Activated CD8-positive, alpha-beta T cell treated with anti-CD3 and anti-CD28 coated beads for 36 hours (primary cell): ENCODE results near the gene KCNAB3. TPM values are rescaled to one million over a fixed set of nuclear protein-coding genes. Genes with fewer than 3 reads are reported as not detected.

ENCODE experiments used
- ATAC-seq: fragments of 200-7000 bp; cut with Tn5 transposase; one replicate; pipeline ENCODE4 v1.10.0; 2021; ENCODE audit warnings: mild to moderate bottlenecking, moderate library complexity
- CTCF ChIA-PET: fragments of 350-600 bp; sonication (Branson Sonifier 250); formaldehyde crosslinking; loops from one replicate; lab custom pipeline; 2021; ENCODE audit warnings: antibody characterized with exemption; lab: Charles Lee
- POLR2A ChIA-PET: fragments of 350-600 bp; sonication (Branson Sonifier 250); formaldehyde crosslinking; loops from one replicate; lab custom pipeline; 2021; ENCODE audit warnings: antibody characterized with exemption; lab: Charles Lee
- DNase-seq: peaks from one replicate; pipeline ENCODE4 v3.0.0-alpha.2; 2020
- H3K27ac Mint-ChIP-seq: one replicate; pipeline ENCODE4 v1.8.0; 2021; ENCODE audit warnings: mild to moderate bottlenecking, mixed read lengths
- H3K27me3 Mint-ChIP-seq: one replicate; pipeline ENCODE4 v1.8.0; 2021; ENCODE audit warnings: mixed read lengths
- H3K36me3 Mint-ChIP-seq: one replicate; pipeline ENCODE4 v1.8.0; 2021; ENCODE audit warnings: low read depth, mixed read lengths
- H3K4me1 Mint-ChIP-seq: one replicate; pipeline ENCODE4 v1.8.0; 2021; ENCODE audit warnings: low read depth, mixed read lengths
- H3K4me3 Mint-ChIP-seq: one replicate; pipeline ENCODE4 v1.8.0; 2021; ENCODE audit warnings: mild to moderate bottlenecking, moderate library complexity, mixed read lengths
- H3K9me3 Mint-ChIP-seq: one replicate; pipeline ENCODE4 v1.8.0; 2021; ENCODE audit warnings: mixed read lengths
- intact Hi-C: fragments of 100-400 bp; cut with micrococcal nuclease; formaldehyde crosslinking; loops from one replicate; pipeline ENCODE4 v1.10.0; 2022
- total RNA-seq, 2 experiments: library from RNA; stranded (reverse); gene quantifications; one replicate each; pipeline ENCODE4 v1.2.3, GENCODE V29; 2021
- TF ChIP-seq, protein P1 (sequence below): fragments of 200-600 bp; IDR thresholded peaks from one replicate; pipeline ENCODE4 v1.8.0; 2022; ENCODE audit warnings: antibody characterized with exemption, mild to moderate bottlenecking

The KCNAB3 gene
- total RNA-seq, 2 experiments from 2014 or later: 7.2 to 7.6 TPM

DNA sequence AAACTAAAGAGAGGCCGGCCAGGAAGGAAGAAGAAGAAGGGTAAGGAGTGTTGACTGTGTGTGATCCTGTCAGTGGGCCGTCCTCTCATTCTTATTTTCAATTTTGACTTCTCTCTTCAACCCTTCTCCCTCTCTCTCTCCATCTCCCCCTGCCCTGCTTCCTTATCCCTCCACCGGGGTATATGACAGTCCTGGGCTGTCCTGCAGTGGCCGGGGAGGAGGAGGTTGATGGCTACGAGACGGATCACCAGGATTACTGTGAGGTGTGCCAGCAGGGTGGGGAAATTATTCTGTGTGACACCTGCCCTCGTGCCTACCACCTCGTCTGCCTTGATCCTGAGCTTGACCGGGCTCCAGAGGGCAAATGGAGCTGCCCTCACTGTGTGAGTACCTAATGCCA, 35.4 kb downstream of the KCNAB3 start:
- TF ChIP-seq, protein P1, sequence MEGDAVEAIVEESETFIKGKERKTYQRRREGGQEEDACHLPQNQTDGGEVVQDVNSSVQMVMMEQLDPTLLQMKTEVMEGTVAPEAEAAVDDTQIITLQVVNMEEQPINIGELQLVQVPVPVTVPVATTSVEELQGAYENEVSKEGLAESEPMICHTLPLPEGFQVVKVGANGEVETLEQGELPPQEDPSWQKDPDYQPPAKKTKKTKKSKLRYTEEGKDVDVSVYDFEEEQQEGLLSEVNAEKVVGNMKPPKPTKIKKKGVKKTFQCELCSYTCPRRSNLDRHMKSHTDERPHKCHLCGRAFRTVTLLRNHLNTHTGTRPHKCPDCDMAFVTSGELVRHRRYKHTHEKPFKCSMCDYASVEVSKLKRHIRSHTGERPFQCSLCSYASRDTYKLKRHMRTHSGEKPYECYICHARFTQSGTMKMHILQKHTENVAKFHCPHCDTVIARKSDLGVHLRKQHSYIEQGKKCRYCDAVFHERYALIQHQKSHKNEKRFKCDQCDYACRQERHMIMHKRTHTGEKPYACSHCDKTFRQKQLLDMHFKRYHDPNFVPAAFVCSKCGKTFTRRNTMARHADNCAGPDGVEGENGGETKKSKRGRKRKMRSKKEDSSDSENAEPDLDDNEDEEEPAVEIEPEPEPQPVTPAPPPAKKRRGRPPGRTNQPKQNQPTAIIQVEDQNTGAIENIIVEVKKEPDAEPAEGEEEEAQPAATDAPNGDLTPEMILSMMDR: no peak
- peaks cover 18% of the 10 kb centered on the region for H3K4me1 Mint-ChIP-seq
- intact Hi-C loops: no loop called here
- POLR2A ChIA-PET: no interaction called here
- CTCF ChIA-PET: interaction anchor here (1.8 kb wide), 1 partner anchor 96 kb away, joined by 6 read pairs; no protein-coding TSS in a partner anchor
- H3K36me3 Mint-ChIP-seq: peaks cover 63% of the 10 kb centered on the region
- H3K27me3 Mint-ChIP-seq: no peaks in the 10 kb centered on the region
- ATAC-seq (no peak), DNase-seq (no peak)
- no peak overlapping the region for H3K27ac Mint-ChIP-seq
- no peaks in the 10 kb centered on the region for H3K9me3 Mint-ChIP-seq
- H3K4me3 Mint-ChIP-seq: no peak overlapping the region

DNA sequence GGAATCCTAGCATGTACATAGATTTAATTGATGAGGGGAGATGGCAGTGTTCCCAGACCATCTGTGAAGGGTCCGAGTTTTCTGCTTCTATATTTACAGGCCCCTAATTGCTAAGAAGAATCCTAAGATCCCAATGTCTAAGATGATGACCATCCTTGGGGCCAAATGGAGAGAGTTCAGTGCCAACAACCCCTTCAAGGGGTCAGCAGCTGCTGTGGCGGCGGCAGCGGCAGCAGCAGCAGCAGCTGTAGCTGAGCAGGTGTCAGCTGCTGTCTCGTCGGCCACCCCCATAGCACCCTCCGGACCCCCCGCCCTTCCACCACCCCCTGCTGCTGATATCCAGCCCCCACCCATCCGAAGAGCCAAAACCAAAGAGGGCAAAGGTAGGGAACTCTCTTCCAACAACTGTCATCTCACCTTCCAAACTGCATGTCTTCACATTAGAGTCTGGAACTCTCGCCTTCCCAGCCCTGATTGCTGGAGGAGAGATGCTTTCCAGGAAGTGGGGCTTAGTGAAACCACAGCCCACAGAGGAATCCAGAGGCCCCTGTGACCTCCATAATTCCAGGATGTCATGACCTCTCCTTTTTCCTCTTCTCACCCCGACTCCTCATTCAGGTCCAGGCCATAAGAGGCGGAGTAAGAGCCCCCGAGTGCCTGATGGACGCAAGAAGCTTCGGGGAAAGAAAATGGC, 36.3 kb downstream of the KCNAB3 start:
- ChIA-PET POLR2A (interaction anchor here (1.1 kb wide), 1 partner anchor 17 kb away, joined by 3 read pairs; no protein-coding TSS in a partner anchor), CTCF (interaction anchor here (1.8 kb wide), 1 partner anchor 97 kb away, joined by 6 read pairs; no protein-coding TSS in a partner anchor)
- intact Hi-C loops: no loop called here
- H3K4me1 Mint-ChIP-seq: peaks cover 20% of the 10 kb centered on the region
- DNase-seq: no peak
- no peaks in the 10 kb centered on the region for H3K9me3 Mint-ChIP-seq
- no peak for ATAC-seq
- H3K27me3 Mint-ChIP-seq: no peaks in the 10 kb centered on the region
- H3K36me3 Mint-ChIP-seq: peaks cover 63% of the 10 kb centered on the region
- H3K27ac Mint-ChIP-seq: no peak overlapping the region
- TF ChIP-seq, protein P1: no peak
- no peak overlapping the region for H3K4me3 Mint-ChIP-seq

DNA sequence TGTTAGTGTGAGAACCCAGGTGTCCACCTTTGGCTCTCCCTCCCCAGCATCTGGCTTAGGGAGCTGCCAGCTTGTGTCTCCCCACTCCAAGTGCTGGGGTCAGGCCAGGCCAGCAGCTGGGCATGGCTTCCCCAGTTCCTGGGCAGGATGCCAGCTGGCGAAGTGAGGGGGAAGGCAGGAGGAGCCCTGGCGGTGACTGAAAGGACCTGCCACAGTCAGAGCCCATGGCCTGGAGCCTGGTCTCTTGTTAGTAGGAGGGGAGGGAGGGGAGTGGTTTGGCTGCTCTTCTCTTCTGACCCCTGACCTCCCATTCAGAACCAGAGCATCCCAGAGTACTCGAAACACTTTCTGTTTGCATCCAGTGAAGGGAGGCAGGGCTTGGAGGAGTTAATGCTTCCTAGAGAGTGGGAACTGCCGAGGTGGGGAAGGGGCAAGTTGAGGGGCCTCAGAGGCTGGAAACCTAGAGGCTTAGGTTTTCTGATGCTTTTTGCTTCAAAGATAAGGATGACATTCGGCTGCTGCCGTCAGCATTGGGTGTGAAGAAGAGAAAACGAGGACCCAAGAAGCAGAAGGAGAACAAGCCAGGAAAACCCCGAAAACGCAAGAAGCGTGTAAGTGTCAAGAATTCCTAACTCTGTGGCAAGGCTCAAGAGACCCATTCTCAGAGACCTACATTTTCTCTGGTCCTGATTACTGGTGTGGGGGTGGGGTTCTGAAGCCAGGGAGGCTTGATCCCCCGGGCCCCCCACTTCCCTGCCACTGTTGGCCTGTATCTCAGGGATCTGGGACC, 40.3 kb downstream of the KCNAB3 start:
- TF ChIP-seq, protein P1: no peak
- Mint-ChIP-seq H3K27me3 (no peaks in the 10 kb centered on the region), H3K4me3 (no peak overlapping the region), H3K27ac (no peak overlapping the region), H3K36me3 (peaks cover 36% of the 10 kb centered on the region), H3K9me3 (no peaks in the 10 kb centered on the region), H3K4me1 (peaks cover 10% of the 10 kb centered on the region)
- CTCF ChIA-PET: interaction anchor here (1.0 to 1.1 kb wide), 3 partner anchors 18 to 152 kb away, joined by 3 to 4 read pairs (median 3); no protein-coding TSS in a partner anchor
- ATAC-seq: no peak
- intact Hi-C loops: loop anchor here (5.0 kb wide), 1 partner anchor 47 kb away; no protein-coding TSS in a partner anchor
- DNase-seq: peak; percentile 62
- POLR2A ChIA-PET: interaction anchor here (0.9 to 1.8 kb wide), 4 partner anchors 9 to 100 kb away, joined by 3 to 9 read pairs (median 4); no protein-coding TSS in a partner anchor

DNA sequence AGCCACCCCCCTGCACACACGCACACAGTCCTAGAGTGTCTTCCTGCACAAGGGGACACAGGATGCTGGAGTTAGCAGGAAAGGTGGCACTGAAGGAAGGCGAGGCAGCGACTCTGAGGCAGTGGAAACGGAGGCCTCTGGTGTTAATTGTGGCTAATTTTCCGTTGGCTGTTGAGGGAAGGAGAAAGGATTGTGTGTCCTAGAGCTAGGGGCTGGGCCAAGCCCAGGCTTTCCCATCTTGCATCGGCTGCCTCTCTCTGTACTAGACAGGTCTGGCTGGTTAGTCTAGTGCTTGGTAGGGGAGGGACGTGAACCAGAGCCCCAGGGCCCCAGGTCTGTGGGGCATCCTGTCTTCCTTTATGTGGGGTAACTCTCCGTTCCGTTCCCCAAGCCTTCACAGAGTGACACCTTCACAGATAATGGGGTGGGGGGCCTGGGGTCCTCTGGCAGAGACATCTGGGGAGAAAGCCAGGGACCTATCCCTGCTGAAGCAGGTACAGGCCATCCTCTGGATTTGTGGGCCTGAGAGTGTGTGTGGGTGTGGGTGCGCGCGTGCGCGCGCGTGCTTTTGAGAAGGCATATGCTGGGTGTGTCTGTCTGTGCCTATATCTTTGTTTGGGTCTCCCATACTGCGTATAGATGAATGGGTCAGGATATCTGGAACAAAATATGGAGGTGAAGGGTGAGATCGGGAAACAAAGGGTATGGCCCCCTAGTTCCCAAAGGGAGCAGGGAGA, 41.3 kb downstream of the KCNAB3 start, which contains the start of gene CHD3:
CHD3 (plus strand) TSS at position 606 of the 737 bp plus-strand sequence. CDS start 212 bp downstream, outside the sequence.
- Mint-ChIP-seq H3K4me1 (peaks cover 10% of the 10 kb centered on the region), H3K36me3 (peaks cover 32% of the 10 kb centered on the region), H3K9me3 (no peaks in the 10 kb centered on the region), H3K27me3 (no peaks in the 10 kb centered on the region), H3K27ac (no peak within 1 kb of the TSS), H3K4me3 (no peak within 1 kb of the TSS)
- DNase-seq (peak; percentile 77), ATAC-seq (no peak)
- ChIA-PET CTCF (interaction anchor here (1.0 to 1.1 kb wide), 3 partner anchors 17 to 153 kb away, joined by 3 to 4 read pairs (median 3); no protein-coding TSS in a partner anchor), POLR2A (interaction anchor here (0.9 to 1.8 kb wide), 4 partner anchors 8 to 101 kb away, joined by 3 to 9 read pairs (median 4); no protein-coding TSS in a partner anchor)
- TF ChIP-seq, protein P1: no peak
- intact Hi-C loops: loop anchor here (5.0 kb wide), 1 partner anchor 46 kb away; no protein-coding TSS in a partner anchor
